Amniotic stem cell (primary cell): ENCODE results near the gene EFNA4.

Experiments used
- DNase-seq: peaks from one replicate; lab custom pipeline; 2025; lab: John Stamatoyannopoulos, UW

Gene EFNA4

DNA sequence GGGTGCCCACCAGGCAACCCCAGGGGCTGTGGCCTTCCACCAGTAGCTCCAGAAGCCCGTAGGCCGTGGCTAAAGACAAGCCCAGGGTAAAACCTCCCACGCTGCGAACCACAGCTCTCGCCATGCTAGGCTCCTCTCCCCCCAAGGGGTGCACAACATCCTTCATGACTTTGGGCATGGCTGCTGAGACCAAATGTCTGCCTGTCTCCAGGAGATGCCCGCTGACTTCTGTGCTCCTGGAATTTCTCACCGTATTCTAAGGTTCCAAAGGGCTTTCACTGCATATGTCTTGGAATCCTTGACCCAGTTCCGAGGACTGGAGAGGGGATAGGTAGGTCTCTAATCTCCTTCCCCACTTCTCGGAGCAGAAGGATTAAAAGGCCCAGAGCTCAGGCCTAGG is 30.0 kb upstream of the EFNA4 start, which contains the start of the genes DCST1 and DCST2:
TSS of gene DCST1 (plus strand) at position 301 of the 400 bp plus-strand sequence. CDS start 213 bp downstream, outside the sequence.
TSS of gene DCST2 (minus strand) at position 258 of the 400 bp plus-strand sequence. CDS start at position 178, 80 bp downstream.
- DNase-seq: no peak

- no peak for DNase-seq
Measured at GRCh38 chr1:155034318-155035208, 29.0 kb upstream of the EFNA4 start.

- no peak for DNase-seq
Measured at GRCh38 chr1:155035936-155036335, 27.6 kb upstream of the EFNA4 start.

DNA sequence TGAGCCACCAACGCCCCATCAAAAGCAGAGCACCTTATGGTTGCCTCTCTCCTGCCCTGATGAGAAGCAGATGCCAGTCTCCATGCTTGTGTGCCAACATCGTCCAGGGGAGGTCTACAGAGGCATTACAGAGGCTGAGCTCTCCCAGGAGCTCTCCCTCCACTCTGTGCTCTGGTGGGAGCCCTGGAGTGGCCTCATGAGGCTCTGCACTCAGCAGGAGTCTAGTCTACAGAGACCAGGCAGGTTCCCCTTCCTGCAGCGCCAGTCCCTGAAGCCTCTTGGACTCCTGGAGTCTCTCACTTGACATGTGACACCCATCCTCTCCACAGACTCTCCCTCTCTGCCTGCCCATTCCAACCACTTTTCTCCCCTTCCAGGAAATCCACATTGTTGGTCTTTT is 26.5 kb upstream of the EFNA4 start:
- DNase-seq: no peak

DNA sequence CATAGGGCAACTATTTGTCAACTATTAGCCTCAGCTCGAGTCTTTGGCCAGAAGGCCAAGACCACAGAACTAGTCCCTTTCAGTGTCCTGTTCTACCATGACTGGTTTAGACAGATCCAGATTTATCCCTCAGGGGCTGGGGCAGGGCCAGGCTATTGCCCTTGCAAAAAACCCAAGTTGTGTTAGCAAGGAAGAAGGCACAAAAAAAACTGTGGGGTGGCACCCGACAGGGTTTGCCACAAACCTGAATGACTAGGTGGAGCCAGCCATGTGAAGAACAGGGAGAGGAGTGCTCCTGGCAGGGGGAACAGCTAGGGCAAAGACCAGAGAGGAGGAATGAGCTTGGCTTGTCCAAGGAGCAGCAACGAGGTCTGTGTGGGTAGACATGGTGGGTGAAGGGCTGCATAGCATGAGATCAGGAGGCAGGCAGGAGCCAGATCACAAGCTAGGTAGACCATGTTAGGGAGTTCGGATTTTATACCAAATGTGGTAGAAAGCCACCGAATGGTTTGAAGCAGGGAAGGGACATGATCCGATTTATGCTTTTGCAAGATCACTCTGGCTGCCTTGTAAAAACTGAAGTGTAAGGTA is 25.6 kb upstream of the EFNA4 start:
- no peak for DNase-seq

GRCh38 chr1:155038602-155039307 is 24.8 kb upstream of the EFNA4 start:
- no peak for DNase-seq

DNA sequence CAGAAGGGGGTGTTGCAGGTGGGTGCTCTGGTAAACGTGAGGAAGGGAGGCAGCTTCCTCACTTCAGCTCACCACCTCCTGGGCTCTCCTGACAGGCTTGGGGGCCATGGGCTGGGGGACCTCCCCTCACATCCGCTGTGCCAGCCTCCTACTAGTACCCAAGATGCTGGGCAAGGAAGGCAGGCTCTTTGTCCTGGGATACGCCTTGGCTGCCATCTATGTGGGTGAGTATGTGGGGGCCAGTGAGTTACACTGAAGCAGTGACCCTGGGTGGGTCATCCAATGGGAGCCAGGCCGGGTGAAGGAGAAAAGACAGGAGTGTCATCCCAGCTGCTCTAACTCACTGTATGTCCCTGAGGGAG is 24.3 kb upstream of the EFNA4 start:
- DNase-seq: no peak

- DNase-seq: no peak
Measured at GRCh38 chr1:155040358-155041093, 23.0 kb upstream of the EFNA4 start.

DNA sequence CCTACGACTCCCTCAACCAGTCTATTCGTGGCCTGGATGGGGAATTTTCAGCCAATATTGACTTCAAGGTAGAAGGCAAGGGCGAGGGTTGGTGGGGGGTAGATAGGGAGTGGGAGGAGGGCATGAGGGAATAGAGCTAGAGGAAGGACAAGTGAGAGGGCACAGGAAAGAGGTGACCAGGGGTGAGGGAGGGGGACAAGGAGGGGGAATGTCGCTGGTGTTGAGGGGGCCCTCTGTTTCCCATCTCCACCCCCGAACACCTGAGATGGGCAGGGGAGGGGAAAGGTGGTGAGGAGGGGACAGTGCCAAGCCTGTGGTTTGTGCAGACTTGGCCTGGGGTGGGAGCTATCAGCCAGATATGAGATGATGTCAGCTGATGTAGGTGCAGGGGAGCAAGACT is 20.8 kb upstream of the EFNA4 start:
- DNase-seq: no peak

DNA sequence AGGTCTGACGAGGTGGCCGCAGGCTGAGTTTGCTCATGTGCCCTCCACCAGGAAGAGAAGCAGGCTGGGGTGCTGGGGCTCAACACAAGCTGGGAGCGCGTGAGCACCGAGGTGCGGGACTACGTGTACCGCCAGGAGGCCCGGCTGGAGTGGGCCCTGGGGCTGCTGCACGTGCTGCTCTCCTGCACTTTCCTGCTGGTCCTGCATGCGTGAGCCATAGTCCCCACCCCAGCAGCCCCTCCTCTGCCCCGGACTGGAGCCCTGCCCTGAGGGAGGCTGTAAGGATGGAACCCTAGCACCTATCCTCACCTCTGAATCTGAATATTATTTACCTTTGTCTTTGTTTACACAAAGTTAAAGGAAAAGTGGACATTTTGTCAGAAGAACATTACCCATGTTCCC is 20.2 kb upstream of the EFNA4 start:
- DNase-seq: no peak

DNA sequence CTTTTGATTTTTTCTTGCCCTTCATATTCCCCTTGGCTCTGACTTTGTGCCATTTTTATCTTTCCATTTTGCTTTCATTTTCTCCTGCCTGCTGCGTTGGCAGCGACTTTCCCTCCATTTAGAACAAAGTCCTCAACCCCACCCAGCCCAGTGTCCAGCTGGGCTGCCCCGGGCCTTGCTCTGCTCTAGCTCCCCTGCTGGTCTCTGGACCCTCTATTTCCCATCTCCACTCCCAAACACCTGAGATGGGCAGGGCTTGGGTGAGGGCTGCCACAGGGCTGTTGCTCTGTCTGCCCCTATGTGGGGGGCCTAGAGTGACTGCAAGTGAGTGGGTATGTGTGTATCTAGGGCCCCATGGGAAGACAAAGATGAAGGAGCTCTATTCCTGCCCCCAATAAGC is 19.7 kb upstream of the EFNA4 start:
- no peak for DNase-seq

- no peak for DNase-seq
Measured at GRCh38 chr1:155044365-155044764, 19.2 kb upstream of the EFNA4 start.

GRCh38 chr1:155044812-155045657 is 18.5 kb upstream of the EFNA4 start:
- peak; percentile 24 for DNase-seq

- DNase-seq: no peak
Measured at GRCh38 chr1:155048449-155049334, 14.8 kb upstream of the EFNA4 start.

DNA sequence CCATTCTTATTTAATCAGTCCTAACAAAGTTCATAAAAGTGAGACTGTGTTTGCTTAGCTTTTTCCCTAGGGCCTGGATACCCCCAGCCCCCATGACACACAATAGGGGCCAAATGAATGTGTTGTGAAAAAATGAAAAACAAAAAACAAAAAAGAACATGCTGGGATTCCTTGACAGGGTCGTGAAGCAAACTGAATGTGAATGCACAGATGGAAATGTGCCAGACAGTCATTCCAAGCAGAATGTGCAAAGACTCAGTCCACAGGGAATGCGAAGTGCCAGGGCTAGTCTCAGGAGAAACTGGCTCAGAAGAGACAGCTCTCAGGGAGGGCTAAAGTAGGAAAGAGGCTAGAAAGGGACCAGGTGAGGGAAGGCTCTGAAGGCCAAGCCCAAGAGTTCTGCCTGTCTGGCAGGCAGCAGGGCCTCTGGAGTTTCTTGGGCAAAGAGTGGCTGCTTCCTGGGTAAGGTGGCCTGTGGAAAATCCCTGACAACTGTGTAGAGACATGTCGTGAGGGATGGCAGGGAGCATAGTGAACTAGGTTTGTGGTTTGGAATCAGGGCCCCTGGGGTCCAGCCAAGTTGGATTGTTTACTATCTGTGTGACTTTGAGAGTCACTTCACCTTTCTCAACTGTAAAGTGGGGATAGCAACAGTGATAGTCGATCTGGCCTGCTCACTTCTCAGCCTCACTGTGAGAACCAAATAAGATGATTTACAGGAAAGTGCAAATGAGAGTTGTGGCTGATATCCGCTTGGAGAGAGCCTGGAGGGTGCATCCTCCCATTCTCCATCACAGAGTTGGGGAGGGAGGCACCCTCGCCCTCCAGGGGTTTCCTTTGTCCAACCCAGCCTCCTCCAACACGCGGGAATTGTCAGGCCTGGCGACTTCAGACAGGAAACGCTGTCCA is 13.6 kb upstream of the EFNA4 start:
- DNase-seq: peak; percentile 7

GRCh38 chr1:155050560-155051341 is 12.8 kb upstream of the EFNA4 start, which contains the start of gene ADAM15:
Gene ADAM15, plus strand, starts transcription at chr1:155051316. Its CDS starts 71 bp downstream, at chr1:155051387.
- DNase-seq: peak; percentile 38

DNA sequence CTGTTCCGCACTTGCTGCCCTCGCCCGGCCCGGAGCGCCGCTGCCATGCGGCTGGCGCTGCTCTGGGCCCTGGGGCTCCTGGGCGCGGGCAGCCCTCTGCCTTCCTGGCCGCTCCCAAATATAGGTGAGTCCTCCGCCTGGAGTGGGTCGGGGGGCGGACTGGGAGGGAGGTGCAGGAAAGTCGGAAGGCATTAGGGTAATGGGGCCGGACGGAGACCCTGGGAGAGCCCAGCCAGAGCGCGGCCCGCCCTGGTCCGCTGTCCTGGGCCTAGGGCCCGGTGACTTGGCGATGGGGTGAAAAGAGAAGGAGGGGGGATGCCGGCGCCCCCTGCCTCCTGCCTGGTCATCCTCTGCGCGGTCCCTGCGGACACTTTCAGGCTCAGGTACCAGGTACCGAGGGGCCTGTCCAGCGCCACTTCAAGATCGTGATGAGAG is 12.2 kb upstream of the EFNA4 start:
- no peak for DNase-seq
